ENCODE data around the gene CEP72.
"Not testable (repeated sequence)": the region's sequence is repeated elsewhere in the genome, so short reads cannot be mapped to it uniquely, and the experiment has no call there.

Gene CEP72

DNA sequence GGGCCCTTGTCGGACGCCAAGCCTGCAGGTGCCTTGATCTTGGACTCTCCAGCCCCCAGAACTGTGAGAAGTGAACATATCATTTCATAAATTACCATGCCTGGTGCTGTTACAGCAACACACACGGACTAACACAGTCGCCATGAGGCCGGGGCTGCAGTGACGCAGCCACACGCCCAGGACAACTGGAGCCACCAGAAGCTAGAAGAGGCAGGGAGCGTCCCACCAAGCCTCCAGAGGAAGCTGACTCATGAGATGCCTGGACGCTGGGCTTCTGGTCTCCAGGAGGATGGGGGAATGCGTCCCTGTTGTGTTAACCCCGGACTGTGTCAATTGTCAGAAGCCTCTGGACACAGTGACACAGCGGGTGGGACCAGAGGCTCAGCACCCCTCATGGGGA, 74.8 kb downstream of the CEP72 start:
- not testable (repeated sequence) for DNase-seq

DNA sequence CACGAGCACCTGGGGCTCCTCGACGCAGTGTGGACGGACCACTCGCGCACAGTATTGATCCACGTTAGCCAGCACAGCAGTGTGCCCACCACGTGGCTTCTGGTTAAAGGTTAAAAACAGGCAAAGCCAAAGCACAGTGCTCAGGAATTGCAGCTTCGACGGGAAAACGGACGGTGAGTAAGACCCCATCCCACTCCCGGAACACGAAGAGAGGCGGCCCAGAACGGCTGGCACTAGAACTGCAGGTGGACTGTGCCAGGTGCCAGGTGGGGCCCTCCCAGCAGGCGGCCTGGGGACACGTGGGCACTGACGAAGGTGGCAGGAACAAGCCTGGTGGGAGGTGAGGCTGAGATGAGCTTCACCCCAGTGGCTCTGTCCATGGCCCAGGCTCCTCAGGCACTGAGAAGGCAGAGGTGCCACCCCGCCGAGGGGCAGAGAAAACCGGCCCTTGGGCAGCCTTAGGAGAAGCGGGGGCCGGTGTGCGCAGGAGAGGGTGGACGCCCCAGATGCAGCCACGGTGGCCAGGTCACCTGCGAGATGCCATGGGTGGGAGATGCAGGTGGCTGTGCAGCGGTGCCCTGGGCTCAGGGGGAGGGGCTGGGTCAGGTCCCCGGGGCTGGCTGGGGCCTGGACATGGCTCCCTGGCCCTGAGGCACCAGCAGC, 76.3 kb downstream of the CEP72 start:
- not testable (repeated sequence) for DNase-seq

DNA sequence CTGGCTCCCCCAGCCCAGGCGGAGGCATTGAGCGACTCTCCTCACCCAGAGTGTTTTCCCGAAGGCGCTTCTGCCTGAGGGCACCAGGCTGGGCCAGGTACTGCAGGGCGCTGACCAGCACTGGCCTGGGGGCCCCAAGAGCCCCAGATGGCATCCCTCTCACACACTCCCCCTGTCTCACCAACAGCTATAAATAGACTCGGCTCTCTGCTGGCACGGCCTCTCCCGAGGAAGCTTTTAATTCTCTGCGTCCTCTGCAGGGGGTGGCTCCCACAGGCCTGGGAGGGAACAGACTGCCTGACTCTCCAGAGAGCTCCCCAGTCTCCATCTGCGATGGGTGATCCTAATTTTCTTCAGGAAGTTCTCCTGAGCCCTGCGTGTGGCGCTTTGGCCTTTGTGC, 78.2 kb downstream of the CEP72 start:
- not testable (repeated sequence) for DNase-seq

- not testable (repeated sequence) for DNase-seq
Measured at GRCh38 chr5:691049-691448, 78.9 kb downstream of the CEP72 start.

DNA sequence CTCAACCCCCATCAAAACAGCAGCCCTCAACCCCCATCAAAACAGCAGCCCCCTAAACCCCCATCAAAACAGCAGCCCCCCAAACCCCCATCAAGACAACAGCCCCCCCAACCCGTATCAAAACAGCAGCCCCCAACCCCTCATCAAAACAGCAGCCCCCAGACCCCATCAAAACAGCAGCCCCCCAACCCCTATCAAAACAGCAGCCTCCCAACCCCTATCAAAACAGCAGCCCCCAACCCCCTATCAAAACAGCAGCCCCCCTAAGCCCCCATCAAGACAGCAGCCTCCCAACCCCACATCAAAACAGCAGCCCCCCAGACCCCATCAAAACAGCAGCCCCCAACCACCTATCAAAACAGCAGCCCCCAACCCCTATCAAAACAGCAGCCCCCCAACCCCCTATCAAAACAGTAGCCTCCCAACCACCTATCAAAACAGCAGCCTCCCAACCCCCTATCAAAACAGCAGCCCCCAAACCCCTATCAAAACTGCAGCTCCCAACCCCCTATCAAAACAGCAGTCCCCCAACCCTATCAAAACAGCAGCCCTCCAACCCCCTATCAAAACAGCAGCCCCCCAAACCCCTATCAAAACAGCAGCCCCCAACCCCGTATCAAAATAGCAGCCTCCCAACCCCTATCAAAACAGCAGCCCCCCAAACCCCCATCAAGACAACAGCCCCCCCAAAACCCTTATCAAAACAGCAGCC, 79.8 kb downstream of the CEP72 start:
- DNase-seq = no peak

DNA sequence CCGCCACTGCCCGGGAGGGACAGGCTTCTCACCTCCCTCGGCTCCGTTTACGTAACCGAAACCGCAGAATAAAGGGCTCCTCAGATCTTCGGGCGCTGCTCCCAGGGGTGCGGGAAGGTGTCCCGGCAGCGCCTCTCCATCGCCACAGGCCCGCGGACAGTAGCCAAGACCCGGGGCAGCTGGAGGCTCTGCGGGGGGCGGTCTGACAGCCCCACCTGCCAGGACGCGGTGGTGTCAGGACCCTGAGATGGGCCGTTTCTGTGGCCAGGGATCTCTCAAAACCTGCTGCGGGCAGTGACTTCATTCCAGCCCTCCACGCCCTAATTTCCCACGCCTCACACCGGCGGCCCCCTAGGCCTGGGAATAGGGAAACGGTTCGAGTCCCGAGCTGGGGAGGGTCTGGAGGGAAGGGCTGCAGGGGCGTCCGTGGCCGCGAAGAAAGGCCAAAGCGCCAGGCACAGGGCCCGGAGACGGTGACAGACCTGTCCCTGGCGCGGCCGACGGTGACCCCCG, 80.4 kb downstream of the CEP72 start:
- DNase-seq = not testable (repeated sequence)

- not testable (repeated sequence) for DNase-seq
Measured at GRCh38 chr5:693271-694041, 81.3 kb downstream of the CEP72 start, which contains the start of gene TPPP. TPPP (minus strand) TSS chr5:693352; CDS start chr5:678060, 15,292 bp downstream.

DNA sequence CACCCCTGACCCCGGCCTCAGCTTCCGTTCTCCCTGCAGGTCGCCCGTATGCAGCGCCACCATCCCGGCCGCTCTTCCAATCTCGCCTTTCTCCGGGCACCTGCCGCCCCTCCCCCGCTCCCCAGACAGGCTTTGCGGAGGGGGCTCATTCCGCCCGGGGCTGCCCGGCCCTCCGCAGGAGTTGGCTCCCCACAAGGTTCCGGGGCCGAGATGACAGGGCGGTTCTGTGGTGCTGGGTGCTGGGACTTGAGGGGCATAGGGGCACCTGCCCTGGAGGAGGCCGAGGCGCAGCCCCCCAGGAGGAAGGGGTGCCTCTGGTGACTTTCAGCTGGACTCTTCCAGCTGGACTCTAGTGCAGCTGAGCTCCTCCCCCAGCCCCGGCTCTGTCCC, 81.9 kb downstream of the CEP72 start:
- not testable (repeated sequence) for DNase-seq

DNA sequence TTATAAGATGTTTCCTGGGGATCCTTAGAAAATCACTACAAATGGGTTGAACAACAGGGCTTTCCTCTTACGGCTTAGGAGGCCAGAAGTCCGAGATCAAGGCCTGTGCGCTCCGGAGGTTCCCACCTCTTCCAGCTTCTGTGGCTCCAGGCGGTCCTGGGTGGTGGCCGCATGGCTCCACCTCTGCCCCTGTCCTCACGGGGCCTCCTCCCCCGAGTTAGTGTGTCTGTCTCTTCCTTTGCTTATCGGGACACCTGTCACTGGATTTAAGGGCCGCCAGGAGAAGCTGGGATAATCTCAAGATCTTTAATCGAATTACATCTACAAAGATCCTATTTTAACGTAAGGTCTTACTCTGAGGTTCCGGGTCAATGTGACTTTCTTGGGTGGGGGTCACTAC, 83.3 kb downstream of the CEP72 start:
- not testable (repeated sequence) for DNase-seq

GRCh38 chr5:696191-696590, 84.1 kb downstream of the CEP72 start:
- DNase-seq = not testable (repeated sequence)

- not testable (repeated sequence) for DNase-seq
Measured at GRCh38 chr5:696753-697702, 84.9 kb downstream of the CEP72 start.

Data from GF-D8 (cell line).